AG09319 (cell line): ENCODE measurements around the gene FOXS1.

Experiments
- DNase-seq: peaks from one replicate; pipeline ENCODE4 v3.0.0-alpha.2; 2010; ENCODE audit warnings: low read depth; ENCODE audit errors: extremely low read depth
- TF ChIP-seq, protein P1 (sequence below): IDR thresholded peaks from 2 replicates; pipeline ENCODE4 v1.5.1; 2011; ENCODE audit warnings: low read depth, mild to moderate bottlenecking, inconsistent platforms, low read length, moderate library complexity

Gene FOXS1

DNA sequence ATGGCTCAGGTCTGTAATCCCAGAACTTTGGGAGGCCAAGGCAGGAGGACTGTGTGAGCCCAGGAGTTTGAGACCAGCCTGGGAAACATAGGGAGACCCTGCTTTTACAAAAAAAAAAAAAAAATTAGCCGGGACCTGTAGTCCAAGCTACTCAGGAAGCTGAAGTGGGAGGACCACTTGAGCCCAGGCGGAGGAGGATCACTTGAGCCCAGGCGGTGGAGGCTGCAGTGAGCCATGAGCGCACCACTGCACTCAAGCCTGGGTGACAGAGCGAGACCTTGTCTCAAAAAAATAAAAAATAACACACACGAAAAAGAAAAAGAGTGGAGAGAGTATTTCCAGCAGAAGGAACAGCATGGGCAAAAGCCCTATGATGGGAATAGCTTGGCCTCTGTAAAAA, 27.0 kb upstream of the FOXS1 start:
- no peak for DNase-seq
- TF ChIP-seq, protein P1, sequence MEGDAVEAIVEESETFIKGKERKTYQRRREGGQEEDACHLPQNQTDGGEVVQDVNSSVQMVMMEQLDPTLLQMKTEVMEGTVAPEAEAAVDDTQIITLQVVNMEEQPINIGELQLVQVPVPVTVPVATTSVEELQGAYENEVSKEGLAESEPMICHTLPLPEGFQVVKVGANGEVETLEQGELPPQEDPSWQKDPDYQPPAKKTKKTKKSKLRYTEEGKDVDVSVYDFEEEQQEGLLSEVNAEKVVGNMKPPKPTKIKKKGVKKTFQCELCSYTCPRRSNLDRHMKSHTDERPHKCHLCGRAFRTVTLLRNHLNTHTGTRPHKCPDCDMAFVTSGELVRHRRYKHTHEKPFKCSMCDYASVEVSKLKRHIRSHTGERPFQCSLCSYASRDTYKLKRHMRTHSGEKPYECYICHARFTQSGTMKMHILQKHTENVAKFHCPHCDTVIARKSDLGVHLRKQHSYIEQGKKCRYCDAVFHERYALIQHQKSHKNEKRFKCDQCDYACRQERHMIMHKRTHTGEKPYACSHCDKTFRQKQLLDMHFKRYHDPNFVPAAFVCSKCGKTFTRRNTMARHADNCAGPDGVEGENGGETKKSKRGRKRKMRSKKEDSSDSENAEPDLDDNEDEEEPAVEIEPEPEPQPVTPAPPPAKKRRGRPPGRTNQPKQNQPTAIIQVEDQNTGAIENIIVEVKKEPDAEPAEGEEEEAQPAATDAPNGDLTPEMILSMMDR = no peak

DNA sequence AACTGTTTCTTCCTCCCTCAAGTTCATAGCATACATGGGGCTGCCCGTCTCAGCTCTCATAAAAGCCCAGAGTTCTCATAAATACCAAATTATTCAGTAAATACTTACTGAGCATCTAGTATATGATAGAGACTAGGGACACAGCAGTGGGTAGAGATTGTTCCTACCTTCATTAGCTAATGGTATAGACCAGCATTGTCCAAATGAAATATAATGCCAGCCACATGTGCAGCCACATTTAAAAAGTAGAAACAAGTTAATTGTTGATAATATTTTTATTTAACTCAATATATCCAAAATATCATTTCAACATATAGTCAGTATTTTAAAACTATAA, 26.2 kb upstream of the FOXS1 start:
- DNase-seq = no peak
- TF ChIP-seq, protein P1 = no peak

DNA sequence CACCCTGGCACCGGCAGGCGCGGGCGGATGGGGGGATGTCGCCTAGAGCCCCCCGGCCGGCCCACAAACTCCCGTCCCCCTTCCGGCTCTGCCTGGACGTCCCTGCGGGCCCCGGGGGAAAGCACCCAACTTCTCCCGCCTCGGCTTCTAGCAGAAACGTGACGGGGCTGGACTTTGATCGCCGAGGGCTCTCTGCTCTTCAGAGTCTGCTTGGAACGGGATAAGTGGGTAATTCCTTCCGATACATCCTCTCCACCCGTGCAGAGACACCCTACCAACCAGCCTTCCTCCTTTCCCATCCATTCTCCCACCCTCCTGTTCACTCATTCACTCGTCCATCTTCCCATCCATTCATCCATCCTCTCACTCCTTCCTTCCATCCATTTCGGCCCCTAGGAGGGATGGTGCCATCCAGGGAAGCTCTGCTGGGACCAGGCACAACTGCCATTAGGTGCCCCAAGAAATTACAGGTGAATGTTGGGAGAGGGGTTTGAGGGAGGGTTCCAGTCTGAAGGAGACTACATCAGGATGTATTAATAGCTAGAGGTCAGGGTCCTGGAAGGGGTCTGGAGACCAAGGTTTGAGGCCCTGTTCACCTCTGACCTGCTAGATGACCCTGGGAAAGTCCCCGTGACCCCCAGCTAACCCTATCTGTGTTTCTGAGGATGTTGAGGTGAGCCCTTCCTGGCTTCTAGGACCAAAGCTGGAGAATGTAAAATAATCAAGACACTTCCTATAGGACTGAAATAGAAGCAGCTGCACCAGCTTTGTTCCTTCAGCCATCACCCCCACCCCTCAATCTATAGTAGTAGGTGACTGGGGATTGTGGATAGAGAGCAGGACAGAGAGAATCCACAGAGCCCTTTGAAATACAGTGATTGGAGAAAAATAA, 25.6 kb upstream of the FOXS1 start:
- TF ChIP-seq, protein P1 = no peak
- DNase-seq = no peak

DNA sequence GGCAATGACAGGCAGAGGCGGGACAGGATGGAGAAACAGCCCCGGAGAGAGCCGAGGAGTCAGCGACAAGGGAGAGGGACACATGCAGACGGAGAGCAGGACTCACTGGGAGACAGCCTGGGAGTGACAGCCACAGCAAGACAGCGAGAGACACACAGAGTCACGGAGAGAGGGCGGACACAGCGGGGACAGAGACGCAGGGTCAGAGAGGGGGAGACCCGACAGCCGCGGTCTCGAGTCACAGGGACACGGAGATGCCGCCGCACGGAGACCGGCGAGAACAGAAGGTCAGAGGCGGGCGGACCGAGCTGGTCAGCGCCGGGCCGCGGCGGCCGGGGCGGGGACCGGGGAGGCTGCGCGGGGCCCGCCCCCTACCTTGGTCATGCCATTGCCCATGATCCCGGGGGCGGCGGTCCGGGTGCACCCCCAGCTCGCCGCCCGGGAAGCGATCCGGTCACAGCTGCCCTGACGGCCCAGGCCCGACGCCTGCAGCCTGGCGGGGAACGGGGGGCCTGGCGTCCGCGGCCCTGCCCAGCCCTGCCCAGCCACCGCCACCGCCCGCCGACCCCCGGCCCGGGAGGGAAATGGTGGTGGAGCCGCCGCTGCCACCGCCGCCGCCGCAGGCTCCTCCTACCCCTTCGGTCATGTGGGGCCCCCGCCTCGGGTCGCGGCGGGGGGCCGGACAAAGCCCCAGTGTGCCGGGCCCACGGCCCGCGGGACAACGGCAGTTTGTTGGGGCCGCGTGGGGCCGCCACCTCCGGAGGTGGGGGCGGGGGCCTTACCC, 24.7 kb upstream of the FOXS1 start, which contains the start of the genes DUSP15 and TTLL9:
TSS of gene DUSP15 (minus strand) at position 586 of the 784 bp plus-strand sequence. CDS start at position 396, 190 bp downstream.
TSS of gene TTLL9 (plus strand) at position 693 of the 784 bp plus-strand sequence. CDS start 493 bp downstream, outside the sequence.
- no peak for DNase-seq
- TF ChIP-seq, protein P1 = no peak

DNA sequence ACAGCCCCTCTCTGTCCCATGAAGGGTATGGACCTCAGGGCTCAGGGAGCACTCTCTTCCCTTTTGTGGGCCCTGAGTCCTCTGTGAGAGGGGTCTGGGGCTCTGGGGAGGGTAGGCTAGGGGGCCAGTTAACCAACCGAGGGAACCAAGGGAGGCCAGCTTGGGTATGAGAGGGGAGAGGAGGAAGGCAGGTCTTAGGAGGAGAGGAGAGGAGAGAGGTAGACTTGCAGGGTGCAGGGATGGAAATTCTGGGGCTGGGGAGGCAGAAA, 24.2 kb upstream of the FOXS1 start:
- TF ChIP-seq, protein P1 = no peak

GRCh38 chr20:31868853-31869672, 23.7 kb upstream of the FOXS1 start:
- DNase-seq = no peak
- TF ChIP-seq, protein P1 = no peak

More for the DNA sequence above, 24.2 kb upstream of the FOXS1 start:
- no peak for DNase-seq
